HG02938 (cell line): ENCODE data around the gene GOLT1A.

Experiments used
- ATAC-seq: cut with Tn5 transposase; IDR thresholded peaks from one replicate; pipeline ENCODE4 v1.9.1; 2021; ENCODE audit warnings: mild to moderate bottlenecking, moderate library complexity; ENCODE audit not compliant: unreplicated experiment

The GOLT1A gene

GRCh38 chr1:204192589-204193352 lies 21.0 kb downstream of the GOLT1A start:
- no peak for ATAC-seq

- ATAC-seq, result no peak
Measured at GRCh38 chr1:204192046-204192445, 21.7 kb downstream of the GOLT1A start.

GRCh38 chr1:204191456-204191855 lies 22.3 kb downstream of the GOLT1A start:
- no peak for ATAC-seq

- ATAC-seq, result no peak
Measured at GRCh38 chr1:204190212-204191211, 23.3 kb downstream of the GOLT1A start.

DNA sequence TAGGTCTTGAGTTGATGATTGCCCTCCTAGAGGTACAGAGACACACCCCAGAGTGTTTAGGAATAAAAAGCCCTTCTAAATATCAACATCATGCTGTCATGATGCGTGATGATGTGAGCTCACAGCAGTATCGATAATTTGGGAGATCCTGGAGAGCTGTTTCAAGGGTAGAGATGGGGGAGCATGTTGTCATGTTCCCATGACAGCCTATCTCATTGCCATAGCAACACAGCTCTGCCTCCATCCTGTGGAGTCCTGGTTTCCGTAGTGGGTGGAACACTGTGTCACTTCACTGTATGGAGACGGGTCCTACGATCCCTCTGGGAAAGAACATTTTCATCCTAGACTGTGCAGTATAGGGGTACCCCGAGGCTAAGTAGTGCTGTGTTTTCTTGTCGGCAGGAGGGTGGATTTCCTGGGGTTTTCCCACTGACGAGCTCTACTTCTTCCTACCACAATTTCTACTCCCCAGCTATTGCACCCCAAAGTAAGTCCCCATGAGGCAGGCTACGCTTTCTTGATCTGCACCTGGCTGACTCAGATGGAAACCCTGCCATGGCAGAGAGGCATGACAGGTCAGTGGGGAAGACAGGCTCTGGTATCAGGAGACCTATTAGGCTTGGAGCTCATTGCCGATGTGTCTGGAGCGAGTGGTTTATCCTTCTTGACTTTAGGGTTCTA lies 24.7 kb downstream of the GOLT1A start:
- no peak for ATAC-seq

DNA sequence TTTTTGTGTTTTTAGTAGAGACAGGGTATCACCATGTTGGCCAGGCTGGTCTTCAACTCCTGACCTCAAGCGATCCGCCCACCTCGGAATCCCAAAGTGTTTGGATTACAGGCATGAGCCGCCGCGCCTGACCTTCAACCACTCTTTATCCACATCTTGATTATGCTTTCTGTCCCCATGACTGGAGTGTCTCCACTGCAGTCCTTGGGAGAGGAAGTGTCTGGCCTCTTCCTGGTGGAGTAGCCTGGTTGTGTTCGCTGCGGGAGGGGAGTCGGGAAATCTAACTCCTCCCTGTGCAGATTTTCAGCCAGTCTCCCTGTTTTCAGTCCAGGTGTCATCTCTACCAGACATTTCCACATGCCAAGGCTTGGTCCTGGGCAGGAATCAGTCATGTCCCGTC lies 27.2 kb downstream of the GOLT1A start:
- ATAC-seq, result no peak

GRCh38 chr1:204181116-204181515 lies 32.7 kb downstream of the GOLT1A start:
- ATAC-seq, result no peak

DNA sequence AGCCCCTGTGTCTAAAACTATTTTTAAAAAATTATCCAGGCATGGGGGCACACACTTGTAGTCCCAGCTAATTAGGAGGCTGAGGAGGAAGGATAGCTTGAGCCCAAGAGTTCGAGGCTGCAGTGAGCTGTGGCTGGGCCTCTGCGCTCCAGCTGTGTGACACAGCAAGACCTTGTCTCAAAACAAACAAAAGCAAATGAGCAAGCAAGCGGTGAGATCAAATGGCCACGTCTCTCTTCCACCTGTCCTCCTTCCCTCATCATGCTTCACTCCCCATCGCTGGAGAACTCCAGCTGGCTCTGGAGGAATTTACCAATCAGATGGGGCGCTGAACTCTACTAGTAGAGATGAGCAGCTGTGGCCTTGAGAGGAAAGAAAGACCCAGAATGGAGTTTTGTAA lies 33.7 kb downstream of the GOLT1A start:
- no peak for ATAC-seq

DNA sequence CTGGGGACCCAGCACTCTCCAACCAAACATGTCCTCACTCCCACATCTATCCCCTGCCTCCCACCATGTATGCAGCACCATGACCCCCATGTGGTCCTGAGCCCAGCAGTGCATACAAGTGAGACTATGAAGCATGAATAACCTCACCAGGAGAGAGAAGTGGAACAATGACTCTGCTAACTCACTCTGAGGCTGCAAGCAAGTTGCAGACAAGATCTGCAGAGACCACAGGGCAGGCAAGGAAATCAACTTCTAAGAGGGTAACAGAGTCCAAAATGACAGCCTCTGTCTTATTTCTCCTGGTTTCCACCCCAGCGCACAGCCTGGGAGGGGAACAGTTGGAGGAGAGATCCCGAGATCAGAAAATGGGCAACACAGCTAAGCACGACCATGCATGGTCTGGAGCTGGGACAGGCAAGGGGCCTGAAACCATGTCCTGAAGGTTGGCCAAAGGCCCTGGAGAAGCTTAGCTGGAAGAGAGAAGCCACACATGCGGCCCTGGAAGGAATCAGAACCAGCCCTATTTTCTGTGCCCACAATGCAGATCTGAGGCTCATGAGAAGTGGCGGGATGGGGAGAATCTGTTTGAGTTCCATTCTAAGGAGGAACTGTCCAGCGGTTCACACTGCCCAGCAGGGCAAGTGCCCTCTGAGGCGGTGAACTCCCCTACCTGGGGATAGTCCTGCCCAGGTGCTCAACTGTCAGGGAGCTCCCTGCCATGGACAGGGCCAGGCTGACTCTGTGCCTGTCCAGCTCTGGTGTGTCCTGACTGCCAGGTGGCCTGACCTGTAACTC lies 35.1 kb downstream of the GOLT1A start:
- ATAC-seq, result no peak

DNA sequence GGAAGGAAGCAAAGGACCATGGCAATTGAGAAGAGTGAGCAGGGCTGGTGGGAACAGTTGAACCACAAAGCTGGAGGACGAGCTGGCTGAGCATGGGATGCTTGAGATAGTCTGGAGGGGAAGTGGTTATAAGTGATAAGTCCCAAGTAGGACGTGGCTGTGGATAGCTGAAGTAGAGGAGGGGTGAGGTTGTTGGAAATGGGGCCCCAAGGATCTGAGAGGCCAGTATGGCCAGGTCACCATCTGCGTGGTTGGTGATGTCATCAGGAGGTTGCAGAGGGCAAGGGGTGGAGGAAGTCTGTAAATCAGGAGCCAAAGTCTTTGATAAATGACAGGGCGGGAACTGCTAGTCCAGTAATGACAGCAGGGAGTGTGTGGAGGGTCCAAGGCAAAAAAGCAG lies 36.7 kb downstream of the GOLT1A start:
- no peak for ATAC-seq

DNA sequence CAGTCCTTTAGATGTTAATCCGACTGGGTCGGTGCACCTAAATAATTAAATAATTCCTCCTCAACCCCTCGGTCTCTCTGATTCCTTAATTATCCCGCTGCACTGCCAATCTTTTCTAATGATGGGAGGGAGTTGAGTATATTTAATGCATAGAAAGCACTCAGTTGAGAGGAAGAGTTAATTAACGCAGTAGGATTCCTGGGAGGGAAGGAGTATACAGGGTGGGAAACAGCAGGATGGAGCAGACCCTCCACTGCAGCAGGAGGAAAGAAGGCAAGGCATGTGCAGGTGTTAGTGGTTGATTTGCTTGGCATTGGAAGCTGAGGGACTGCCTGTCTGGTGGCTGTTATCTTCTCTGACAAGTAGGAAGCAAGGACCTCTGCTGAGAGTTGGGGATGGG lies 37.7 kb downstream of the GOLT1A start:
- ATAC-seq, result no peak

DNA sequence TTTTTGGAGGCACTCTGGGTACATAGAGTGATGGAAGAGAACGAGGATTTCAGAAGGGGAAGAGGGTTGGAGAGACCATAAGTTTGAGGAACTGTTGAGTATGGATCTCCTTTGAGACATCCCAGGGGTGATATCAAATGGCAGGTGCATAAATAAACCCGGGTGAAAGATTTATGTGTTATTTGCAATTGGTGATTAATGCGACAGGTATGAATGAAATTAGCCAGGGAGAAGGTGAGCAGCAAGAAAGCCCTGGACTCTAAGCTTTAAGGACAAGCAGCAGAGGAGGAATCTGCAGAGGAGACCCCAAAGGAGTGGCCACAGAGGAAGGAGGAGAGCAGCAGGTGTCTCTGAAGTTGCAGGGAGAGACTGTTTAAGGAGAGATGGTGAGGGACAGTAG lies 38.8 kb downstream of the GOLT1A start:
- ATAC-seq, result no peak

DNA sequence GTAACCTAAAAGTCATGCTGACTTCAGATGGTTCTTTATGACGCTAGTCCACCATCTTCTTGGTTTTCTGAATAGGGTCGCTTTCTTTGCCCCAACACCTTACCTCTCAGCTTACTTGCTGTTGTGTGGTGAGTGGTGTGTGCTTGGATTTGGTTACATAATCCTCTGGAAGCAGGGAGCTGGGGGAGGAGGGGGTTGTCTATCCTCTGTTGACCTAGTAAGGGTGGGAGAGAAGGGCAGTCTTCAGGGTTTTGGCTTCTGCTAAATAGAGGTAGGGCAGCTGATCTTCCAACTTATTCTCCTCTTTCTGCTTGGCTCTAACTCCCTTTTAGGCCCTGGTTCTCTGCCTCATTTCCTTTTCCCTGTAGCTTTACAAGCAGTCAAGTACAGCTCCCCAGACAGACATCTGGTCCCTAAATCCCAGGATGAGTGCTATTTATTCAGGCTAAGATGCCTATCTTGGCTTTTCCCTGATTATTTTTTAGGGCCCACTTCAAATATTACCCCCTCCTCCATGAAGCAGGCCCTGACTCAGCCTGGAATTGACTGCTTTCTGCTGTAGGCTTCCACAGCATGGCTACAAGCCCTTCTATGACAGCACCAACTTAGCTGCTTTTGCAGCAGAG lies 41.3 kb downstream of the GOLT1A start:
- no peak for ATAC-seq

DNA sequence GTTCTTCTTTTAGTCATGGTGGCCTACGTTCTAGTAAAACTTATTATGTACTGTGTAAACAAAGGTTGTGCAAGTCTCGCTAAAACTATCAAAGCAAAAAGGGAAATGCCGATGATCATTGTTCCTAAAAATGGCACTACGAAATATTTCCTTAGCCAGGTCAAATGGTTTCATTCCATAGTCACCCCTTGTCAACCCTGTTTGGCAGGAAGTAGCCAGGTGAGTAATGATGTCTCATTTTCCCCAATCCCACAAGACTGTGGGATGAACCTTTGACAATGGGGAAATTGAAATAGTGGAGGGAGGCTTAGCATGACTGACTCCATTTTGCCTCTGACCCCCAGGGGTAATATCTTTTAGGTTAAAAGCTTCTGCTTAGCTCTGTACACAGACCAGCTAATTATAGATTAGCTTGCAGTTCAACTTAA lies 42.0 kb downstream of the GOLT1A start:
- no peak for ATAC-seq

DNA sequence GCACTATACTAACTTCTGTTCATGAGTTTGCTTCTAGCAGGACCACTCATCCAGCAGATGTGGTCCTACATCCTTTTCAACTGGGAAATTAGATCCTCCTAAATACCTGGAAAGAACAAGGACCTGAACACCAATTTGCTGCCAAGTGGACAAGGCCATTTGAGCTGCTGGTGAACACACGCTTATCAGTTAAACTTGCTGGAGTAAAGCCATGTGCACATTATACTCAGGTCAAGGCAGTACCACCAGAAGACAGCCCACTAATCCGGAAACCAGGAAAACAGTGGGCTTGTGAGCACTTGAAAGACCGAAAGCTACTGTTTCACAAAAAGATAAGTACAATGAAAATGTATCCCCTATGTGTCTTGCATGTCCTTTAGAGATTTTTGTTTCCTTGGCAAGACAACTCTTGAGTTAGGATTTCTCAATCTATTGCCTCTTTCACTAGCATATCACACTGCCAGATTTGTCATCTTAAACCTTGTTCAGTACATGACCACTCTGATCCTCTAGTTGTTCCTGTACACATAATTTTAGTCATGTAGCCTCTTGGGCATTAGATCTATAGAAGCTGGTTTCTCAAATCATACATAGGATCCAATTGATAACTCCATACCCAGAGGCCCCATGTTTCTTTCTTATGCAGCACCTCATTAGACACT lies 43.2 kb downstream of the GOLT1A start:
- no peak for ATAC-seq

DNA sequence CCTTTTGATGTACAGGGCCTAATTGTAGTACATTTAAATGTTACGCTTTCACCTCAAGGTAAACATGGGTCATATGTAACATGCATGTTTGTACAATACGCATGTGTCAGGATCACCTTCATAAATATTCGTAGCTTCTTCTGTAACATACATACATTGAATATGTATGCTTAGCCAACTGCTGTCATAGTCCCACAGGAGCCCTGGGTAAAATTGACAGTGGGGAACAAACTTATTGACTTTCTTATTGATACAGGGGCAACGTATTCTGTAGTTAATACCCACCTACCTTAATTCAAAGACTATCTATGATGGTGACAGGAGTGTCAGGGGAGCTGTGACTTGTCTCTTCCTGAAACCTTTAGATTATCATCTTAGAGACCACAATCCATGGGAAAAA lies 43.9 kb downstream of the GOLT1A start:
- no peak for ATAC-seq

DNA sequence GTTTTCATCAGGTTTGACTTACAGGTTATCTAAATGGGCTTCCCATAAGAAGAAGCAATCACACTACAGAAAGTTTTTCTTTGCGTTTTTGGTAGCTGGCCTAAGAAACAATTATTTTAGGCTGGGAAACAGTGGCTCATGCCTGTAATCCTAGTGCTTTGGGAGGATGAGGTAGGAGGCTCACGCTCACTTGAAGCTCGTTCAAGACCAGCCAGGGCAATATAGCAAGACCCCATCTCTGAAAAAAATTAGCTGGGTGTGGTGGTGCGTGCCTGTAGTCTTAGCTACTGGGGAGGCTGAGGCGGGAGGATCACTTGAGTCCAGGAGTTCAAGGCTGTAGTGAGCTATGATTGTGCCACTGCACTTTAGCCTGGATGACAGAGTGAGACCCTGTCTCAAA lies 46.1 kb downstream of the GOLT1A start:
- ATAC-seq, result no peak

DNA sequence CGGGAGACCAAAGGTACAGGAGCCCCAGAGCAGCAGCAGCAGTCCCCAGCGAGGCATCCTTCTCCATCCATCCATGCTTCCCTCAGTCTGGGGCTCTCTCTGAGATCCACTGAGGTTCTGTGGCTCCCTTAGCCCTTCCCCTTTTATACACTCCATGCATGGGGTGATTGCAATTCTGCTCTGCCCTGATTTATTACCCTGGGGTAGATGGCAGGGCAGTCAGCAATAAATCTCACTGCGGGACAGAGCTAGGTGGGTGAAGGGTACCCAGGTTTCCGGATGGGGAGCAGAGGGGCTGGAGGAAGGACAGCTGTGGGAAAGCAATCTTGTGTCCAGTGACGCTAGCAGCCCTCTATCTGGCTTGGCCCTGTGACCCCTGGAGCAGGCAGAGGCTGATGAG lies 47.6 kb downstream of the GOLT1A start, which contains the start of gene REN:
Gene REN (minus strand): TSS at position 119 of the 400 bp plus-strand sequence. CDS start 44 bp downstream, at position 75.
- no peak for ATAC-seq

DNA sequence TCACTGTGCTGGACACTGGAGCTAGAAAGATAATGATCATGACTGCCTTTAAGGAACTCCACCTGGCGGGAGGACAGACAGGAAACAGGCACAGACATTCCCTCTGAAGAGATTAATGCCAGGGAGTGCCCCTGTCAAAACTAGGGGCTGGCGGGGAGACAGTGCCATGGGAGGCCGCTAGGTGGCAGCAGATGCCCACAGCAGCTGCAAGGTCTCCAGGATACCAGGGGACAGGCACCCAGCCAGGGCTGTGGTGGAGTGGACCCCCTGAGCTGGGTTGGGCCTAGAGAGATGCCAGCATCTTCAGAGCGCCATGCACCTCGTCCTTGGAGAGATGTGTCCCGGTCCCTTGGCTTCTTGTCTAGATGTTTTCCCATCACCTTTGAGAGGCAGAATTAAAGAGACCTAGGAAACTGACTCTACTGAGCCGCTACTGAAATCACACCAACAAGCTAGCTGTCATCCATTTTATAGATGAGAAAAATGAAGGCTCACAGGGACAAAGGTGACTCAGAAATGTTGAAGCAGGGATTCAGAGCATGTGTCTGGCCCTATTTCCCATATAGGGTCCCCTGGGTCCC lies 51.2 kb downstream of the GOLT1A start:
- ATAC-seq, result no peak
